Measurements from ENCODE around the gene SSR3.

GRCh38 chr3:156498307-156498706 lies 56.6 kb downstream of the SSR3 start:
- TF ChIP-seq CTCF (IDR thresholded peaks at IDR 0.05; ENCODE audit: extremely low read depth in 1 of 2, insufficient read depth in 1 of 2, low read depth in 1 of 2, low read length in 2 of 2) (no peak), EZH2 (IDR thresholded peaks at IDR 0.05; ENCODE audit: borderline replicate concordance, low read depth, low read length, severe bottlenecking) (no peak), POLR2AphosphoS5 (IDR thresholded peaks at IDR 0.05; ENCODE audit: insufficient read depth, low read depth, low read length) (no peak), MAX (IDR thresholded peaks at IDR 0.05; ENCODE audit: insufficient read depth, insufficient read length) (no peak), POLR2A (IDR thresholded peaks at IDR 0.05; ENCODE audit: low read depth, low read length) (no peak)
